HepG2 (cell line): ENCODE results near the gene TNS1. TPM values are rescaled to one million over a fixed set of nuclear protein-coding genes. Genes with fewer than 3 reads are reported as not detected.

Experiments used
- ATAC-seq: fragments of 200-7000 bp; cut with Tn5 transposase; 3 replicates; pipeline ENCODE4 v1.9.1; 2020; ENCODE audit warnings: mild to moderate bottlenecking, moderate library complexity
- BruUV-seq: library from RNA; stranded (reverse); fragments of 400-500 nt; replicated peaks from 2 replicates; lab custom pipeline; 2021; lab: Mats Ljungman, UMichigan
- CTCF ChIA-PET: fragments of 300-600 bp; formaldehyde crosslinking; extraction: SDS; loops from one replicate; lab custom pipeline; 2021; ENCODE audit warnings: low total read pairs, inconsistent platforms, low intra/inter-chr PET ratio; lab: Yijun Ruan, JAX
- POLR2A ChIA-PET: fragments of 350-600 bp; sonication (Branson Sonifier 250); formaldehyde crosslinking; loops from one replicate; lab custom pipeline; 2020; ENCODE audit warnings: antibody characterized with exemption, inconsistent platforms; lab: Yijun Ruan, JAX
- DNase-seq: peaks from one replicate; pipeline ENCODE4 v3.0.0-alpha.2; 2015; ENCODE audit warnings: low spot score
- FAIRE-seq: peaks from 3 replicates; lab custom pipeline; 2011; peaks lifted over from hg19 to GRCh38; lab: Jason Lieb, UNC
- H2AFZ ChIP-seq: one replicate; pipeline ENCODE4 v1.6.1; 2011; ENCODE audit warnings: low read length, inconsistent platforms
- H3K27ac ChIP-seq: fragments of 300-600 bp; 3 replicates; pipeline ENCODE4 v1.8.0; 2011; ENCODE audit warnings: mixed run types, mild to moderate bottlenecking, mixed read lengths, low read length, inconsistent platforms; ENCODE audit not compliant: insufficient read depth; ENCODE audit errors: extremely low read length
- H3K27me3 ChIP-seq, 2 experiments: fragments of 200-600 bp in 1 of 2; 2 replicates in 1 of 2; 3 replicates in 1 of 2; pipeline versions ENCODE4 v1.6.0 to v1.8.0; 2011; ENCODE audit warnings: low read length in 2 of 2, mild to moderate bottlenecking in 2 of 2, moderate library complexity in 2 of 2, inconsistent platforms in 1 of 2; ENCODE audit not compliant: insufficient read depth in 2 of 2, control insufficient read depth in 1 of 2
- H3K36me3 ChIP-seq, 2 experiments: fragments of 200-600 bp in 1 of 2; replicated peaks in 1 of 2; 2 replicates in 1 of 2; 3 replicates in 1 of 2; pipeline versions ENCODE4 v1.5.1 to v1.8.0; 2011; ENCODE audit warnings: low read length in 2 of 2, inconsistent platforms in 1 of 2; ENCODE audit not compliant: insufficient read depth in 2 of 2, control insufficient read depth in 1 of 2
- H3K4me1 ChIP-seq: 2 replicates; pipeline ENCODE4 v1.5.1; 2012; ENCODE audit warnings: low read length, inconsistent platforms; ENCODE audit not compliant: insufficient read depth
- H3K4me2 ChIP-seq: 2 replicates; pipeline ENCODE4 v1.6.0; 2011; ENCODE audit warnings: low read depth, low read length, inconsistent platforms
- H3K4me3 ChIP-seq, 3 experiments: fragments of 200-600 bp in 1 of 3; sonication (generic), shearing (Covaris generic) in 1 of 3; replicated peaks in 1 of 3; 2 replicates each; pipeline ENCODE4 v1.5.1; 2011 to 2016; ENCODE audit warnings: low read length in 3 of 3, inconsistent platforms in 2 of 3, low read depth in 2 of 3, mild to moderate bottlenecking in 2 of 3, control low read depth in 1 of 3, mixed read lengths in 1 of 3; ENCODE audit not compliant: insufficient read depth in 1 of 3
- H3K79me2 ChIP-seq: one replicate; pipeline ENCODE4 v1.6.1; 2011; ENCODE audit warnings: low read length, inconsistent platforms; ENCODE audit not compliant: insufficient read depth
- H3K9ac ChIP-seq: 2 replicates; pipeline ENCODE4 v1.6.0; 2011; ENCODE audit warnings: mild to moderate bottlenecking, low read depth, low read length, inconsistent platforms; ENCODE audit not compliant: insufficient read depth
- H3K9me3 ChIP-seq: 2 replicates; pipeline ENCODE4 v1.5.1; 2012; ENCODE audit warnings: mild to moderate bottlenecking, low read length
- H4K20me1 ChIP-seq: 2 replicates; pipeline ENCODE4 v1.6.0; 2011; ENCODE audit warnings: inconsistent platforms, mild to moderate bottlenecking, low read length, moderate library complexity; ENCODE audit not compliant: insufficient read depth
- EZH2 ChIP-seq: conservative IDR thresholded peaks from 2 replicates; pipeline ENCODE4 v1.6.1; 2012; ENCODE audit warnings: mild to moderate bottlenecking, low read depth, low read length, moderate library complexity
- MED1 ChIP-seq: sonication (generic); formaldehyde crosslinking; IDR thresholded peaks from 2 replicates; pipeline ENCODE4 v1.4.0; 2020; ENCODE audit warnings: missing genetic modification reagents
- NR2F6 ChIP-seq, 2 experiments: IDR thresholded peaks; 2 replicates each; pipeline ENCODE4 v1.6.1; 2016; ENCODE audit warnings: antibody characterized with exemption in 1 of 2, mild to moderate bottlenecking in 1 of 2
- U2AF1 ChIP-seq: fragments of 200-400 bp; formaldehyde crosslinking; optimal IDR thresholded peaks from 2 replicates; pipeline ENCODE3; 2017; ENCODE audit warnings: mild to moderate bottlenecking, low read depth, low read length
- whole genome bisulfite sequencing: methylation state at CpG from one replicate; pipeline ENCODE4 v1.1.6; 2017; ENCODE audit warnings: low lambda C conversion rate; 5-methylcytosine and 5-hydroxymethylcytosine counted together
- in situ Hi-C: cut with HindIII; loops from 2 replicates; pipeline ENCODE4 v1.10.0; 2017; ENCODE audit warnings: low pct_unique_long_range_greater_than_20kb; ENCODE audit not compliant: extremely low pct_ligation_motif_present
- intact Hi-C: fragments of 100-400 bp; cut with micrococcal nuclease; formaldehyde crosslinking; loops from one replicate; pipeline ENCODE4 v1.10.0; 2022; ENCODE audit not compliant: unreplicated experiment
- polyA plus RNA-seq, 8 experiments: library from polyadenylated mRNA; depleted of rRNA in 3 of 8; stranded (reverse) in 7 of 8; unstranded in 1 of 8; fragments of >200 nt; fragmentation: Illumina TruSeq in 4 of 8; extraction: Trizol in 4 of 8; gene quantifications; 2 replicates each; pipeline versions ENCODE4 v1.2.1 to v1.2.3, GENCODE V29; 2011 to 2016; ENCODE audit warnings: low read depth in 4 of 8, missing spikeins in 1 of 8, mixed read lengths in 1 of 8; ENCODE audit not compliant: insufficient read depth in 1 of 8
- total RNA-seq, 5 experiments: library from RNA; depleted of rRNA; stranded (reverse); fragments of >200 nt; fragmentation: Illumina TruSeq; extraction: Trizol; gene quantifications; 2 replicates each; pipeline ENCODE4 v1.2.3, GENCODE V29; 2016; ENCODE audit warnings: low read depth in 1 of 5
- TF ChIP-seq, protein P1 (sequence below): sonication (generic); formaldehyde crosslinking; IDR thresholded peaks from 2 replicates; pipeline ENCODE4 v1.4.0; 2020; ENCODE audit warnings: low read depth, mild to moderate bottlenecking, missing genetic modification reagents
- TF ChIP-seq, protein P2 (sequence below), 2 experiments: fragments of 450-650 bp in 1 of 2; sonication (generic) in 1 of 2; formaldehyde crosslinking in 1 of 2; IDR thresholded peaks; 2 replicates each; pipeline versions ENCODE4 v1.6.1 to v1.8.0; 2016 to 2022; ENCODE audit warnings: antibody characterized with exemption in 1 of 2, mild to moderate bottlenecking in 1 of 2, missing genetic modification reagents in 1 of 2

The TNS1 gene
- total and polyA plus RNA-seq, 2 of the 13 experiments (the other 11 are each of a cell fraction or from before 2014, with no cell fraction given) = 1.9 to 118 TPM

DNA sequence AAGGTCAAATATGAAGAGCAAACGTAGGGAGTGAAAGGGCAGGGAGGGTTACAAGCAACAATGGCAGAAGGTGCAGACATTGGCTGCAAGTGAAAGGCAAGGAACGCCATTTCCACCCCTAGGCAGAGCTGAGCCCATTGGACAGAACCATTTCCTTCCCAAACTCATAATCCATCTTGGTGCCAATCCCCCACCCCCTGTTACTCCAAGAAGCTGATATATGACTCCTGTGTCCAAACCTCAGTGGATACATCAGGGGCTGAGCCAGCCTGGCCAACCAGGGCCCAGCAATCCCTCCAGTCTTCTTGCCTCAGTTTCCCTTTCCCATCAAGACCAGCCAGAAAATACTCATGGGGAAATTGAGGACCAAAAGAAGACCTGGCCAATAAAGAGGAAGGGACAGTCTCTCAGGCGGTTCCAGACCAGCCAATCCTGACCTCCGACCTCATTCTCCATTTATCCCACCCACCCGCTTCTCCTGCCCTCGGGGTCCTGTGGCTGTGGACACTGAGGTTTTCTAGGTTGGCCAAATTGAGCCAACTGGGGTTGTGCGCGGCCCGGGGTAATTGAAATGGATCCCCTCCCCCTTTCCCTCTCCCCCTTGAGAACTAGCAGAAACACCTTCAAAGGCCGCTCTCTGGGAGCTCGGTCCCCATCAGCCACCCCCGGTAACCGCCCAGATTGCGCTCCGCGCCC is 24.8 kb downstream of the TNS1 start:
- H3K9me3 ChIP-seq = no peaks in the 10 kb centered on the region
- 48% methylated on average over 16 of the region's 16 CpGs for WGBS

DNA sequence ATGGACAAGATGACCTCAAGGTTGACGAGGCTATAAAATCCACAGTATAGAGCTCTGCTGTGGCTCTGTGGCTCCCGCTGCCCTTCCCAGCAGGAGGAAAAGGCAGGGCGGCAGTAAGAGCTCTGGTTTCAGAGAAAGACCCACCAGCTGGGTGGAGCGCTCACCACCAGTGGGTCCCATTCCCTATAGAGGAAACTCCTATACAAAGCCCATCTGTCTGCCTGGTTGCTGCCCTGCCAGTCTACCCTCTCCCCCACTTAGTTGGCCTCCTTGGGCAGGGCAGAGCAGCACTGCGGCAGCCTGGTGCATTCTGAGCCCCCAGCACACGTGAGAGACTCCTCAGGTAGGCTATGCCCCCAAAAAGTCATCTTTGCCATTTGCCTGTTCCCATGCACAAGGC is 26.5 kb downstream of the TNS1 start:
- peaks cover 7 to 56% of the 10 kb centered on the region in 2 experiments; a peak in 4 of 5 replicates for H3K27me3 ChIP-seq
- 47% methylated on average over 6 of the region's 6 CpGs for WGBS
- TF ChIP-seq, protein P1, sequence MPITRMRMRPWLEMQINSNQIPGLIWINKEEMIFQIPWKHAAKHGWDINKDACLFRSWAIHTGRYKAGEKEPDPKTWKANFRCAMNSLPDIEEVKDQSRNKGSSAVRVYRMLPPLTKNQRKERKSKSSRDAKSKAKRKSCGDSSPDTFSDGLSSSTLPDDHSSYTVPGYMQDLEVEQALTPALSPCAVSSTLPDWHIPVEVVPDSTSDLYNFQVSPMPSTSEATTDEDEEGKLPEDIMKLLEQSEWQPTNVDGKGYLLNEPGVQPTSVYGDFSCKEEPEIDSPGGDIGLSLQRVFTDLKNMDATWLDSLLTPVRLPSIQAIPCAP (CRISPR knock-in tag) = no peak
- TF ChIP-seq NR2F6 (IDR thresholded peaks at IDR 0.05) (no peak), NR2F6 (CRISPR knock-in tag; IDR thresholded peaks at IDR 0.05) (no peak)
- TF ChIP-seq, protein P2, sequence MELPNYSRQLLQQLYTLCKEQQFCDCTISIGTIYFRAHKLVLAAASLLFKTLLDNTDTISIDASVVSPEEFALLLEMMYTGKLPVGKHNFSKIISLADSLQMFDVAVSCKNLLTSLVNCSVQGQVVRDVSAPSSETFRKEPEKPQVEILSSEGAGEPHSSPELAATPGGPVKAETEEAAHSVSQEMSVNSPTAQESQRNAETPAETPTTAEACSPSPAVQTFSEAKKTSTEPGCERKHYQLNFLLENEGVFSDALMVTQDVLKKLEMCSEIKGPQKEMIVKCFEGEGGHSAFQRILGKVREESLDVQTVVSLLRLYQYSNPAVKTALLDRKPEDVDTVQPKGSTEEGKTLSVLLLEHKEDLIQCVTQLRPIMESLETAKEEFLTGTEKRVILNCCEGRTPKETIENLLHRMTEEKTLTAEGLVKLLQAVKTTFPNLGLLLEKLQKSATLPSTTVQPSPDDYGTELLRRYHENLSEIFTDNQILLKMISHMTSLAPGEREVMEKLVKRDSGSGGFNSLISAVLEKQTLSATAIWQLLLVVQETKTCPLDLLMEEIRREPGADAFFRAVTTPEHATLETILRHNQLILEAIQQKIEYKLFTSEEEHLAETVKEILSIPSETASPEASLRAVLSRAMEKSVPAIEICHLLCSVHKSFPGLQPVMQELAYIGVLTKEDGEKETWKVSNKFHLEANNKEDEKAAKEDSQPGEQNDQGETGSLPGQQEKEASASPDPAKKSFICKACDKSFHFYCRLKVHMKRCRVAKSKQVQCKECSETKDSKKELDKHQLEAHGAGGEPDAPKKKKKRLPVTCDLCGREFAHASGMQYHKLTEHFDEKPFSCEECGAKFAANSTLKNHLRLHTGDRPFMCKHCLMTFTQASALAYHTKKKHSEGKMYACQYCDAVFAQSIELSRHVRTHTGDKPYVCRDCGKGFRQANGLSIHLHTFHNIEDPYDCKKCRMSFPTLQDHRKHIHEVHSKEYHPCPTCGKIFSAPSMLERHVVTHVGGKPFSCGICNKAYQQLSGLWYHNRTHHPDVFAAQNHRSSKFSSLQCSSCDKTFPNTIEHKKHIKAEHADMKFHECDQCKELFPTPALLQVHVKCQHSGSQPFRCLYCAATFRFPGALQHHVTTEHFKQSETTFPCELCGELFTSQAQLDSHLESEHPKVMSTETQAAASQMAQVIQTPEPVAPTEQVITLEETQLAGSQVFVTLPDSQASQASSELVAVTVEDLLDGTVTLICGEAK (IDR thresholded peaks at IDR 0.05) = no peak
- TF ChIP-seq, protein P2 (CRISPR knock-in tag; IDR thresholded peaks at IDR 0.05) = no peak

More for the DNA sequence above, 24.8 kb downstream of the TNS1 start:
- Histone ChIP-seq H2AFZ (no peak overlapping the region), H3K36me3 (no peaks in the 10 kb centered on the region), H3K27ac (no peak overlapping the region), H3K4me2 (no peak overlapping the region; the same call in 1 of the 2 replicates), H3K4me3 (no peak overlapping the region; a peak in 1 of 6 replicates), H4K20me1 (no peaks in the 10 kb centered on the region), H3K79me2 (no peaks in the 10 kb centered on the region), H3K4me1 (peaks cover 9% of the 10 kb centered on the region; the same call in 1 of the 2 replicates), H3K9ac (no peak overlapping the region), H3K27me3 (peaks cover 7 to 61% of the 10 kb centered on the region in 2 experiments; a peak in 4 of 5 replicates)
- no peak for FAIRE-seq
- TF ChIP-seq MED1 = no peak
- 0 out of 2 replicates have a peak, but pooled peaks have one; percentile 49 for TF ChIP-seq EZH2
- no peak for TF ChIP-seq U2AF1
- ChIA-PET CTCF (no interaction called here), POLR2A (no interaction called here)
- no peak for DNase-seq
- intact Hi-C loops = no loop called here
- in situ Hi-C loops = no loop called here
- BruUV-seq = no TSS peak
- ATAC-seq = no peak

More for the DNA sequence above, 26.5 kb downstream of the TNS1 start:
- Histone ChIP-seq H3K4me2 (no peak overlapping the region), H3K4me3 (no peak overlapping the region), H3K4me1 (peaks cover 9% of the 10 kb centered on the region; the same call in 1 of the 2 replicates), H3K79me2 (no peaks in the 10 kb centered on the region), H4K20me1 (no peaks in the 10 kb centered on the region), H3K9me3 (no peaks in the 10 kb centered on the region), H3K9ac (no peak overlapping the region), H3K27ac (no peak overlapping the region), H2AFZ (no peak overlapping the region), H3K36me3 (no peaks in the 10 kb centered on the region)
- ChIA-PET CTCF (no interaction called here), POLR2A (no interaction called here)
- no TSS peak for BruUV-seq
- ATAC-seq (no peak), FAIRE-seq (no peak), DNase-seq (no peak)
- in situ Hi-C loops (no loop called here), intact Hi-C loops (no loop called here)
